ENCODE measurements around the gene AMN1. TPM values are rescaled to one million over a fixed set of nuclear protein-coding genes. Genes with fewer than 3 reads are reported as not detected.

The AMN1 gene
- total RNA-seq, 1 experiment from 2014 or later, result 12.1 TPM

GRCh38 chr12:31682136-31682962 lies 46.5 kb downstream of the AMN1 start (continued):
- TF ChIP-seq ZNF425 (CRISPR knock-in tag; conservative IDR thresholded peaks at IDR 0.05) (peak; percentile 98), USF2 (CRISPR knock-in tag; IDR thresholded peaks at IDR 0.05) (no peak), ZMAT4 (CRISPR knock-in tag; IDR thresholded peaks at IDR 0.05) (no peak), ESRRA (CRISPR knock-in tag; IDR thresholded peaks at IDR 0.05; ENCODE audit: borderline replicate concordance) (no peak), PRDM15 (CRISPR knock-in tag; IDR thresholded peaks at IDR 0.05) (no peak), ZBTB43 (CRISPR knock-in tag; IDR thresholded peaks at IDR 0.05) (no peak), AR (CRISPR knock-in tag; IDR thresholded peaks at IDR 0.05) (no peak), ZNF396 (CRISPR knock-in tag; IDR thresholded peaks at IDR 0.05; ENCODE audit: borderline replicate concordance) (no peak), ZNF671 (CRISPR knock-in tag; IDR thresholded peaks at IDR 0.05) (no peak), AFF4 (CRISPR knock-in tag; IDR thresholded peaks at IDR 0.05; ENCODE audit: borderline replicate concordance) (no peak), GRHL2 (CRISPR knock-in tag; IDR thresholded peaks at IDR 0.05; ENCODE audit: insufficient replicate concordance, severe bottlenecking) (no peak), JUN (CRISPR knock-in tag; IDR thresholded peaks at IDR 0.05) (no peak), ZNF281 (CRISPR knock-in tag; IDR thresholded peaks at IDR 0.05) (peak; percentile 33; the same call in 1 of the 2 replicates), ZNF317 (CRISPR knock-in tag; IDR thresholded peaks at IDR 0.05; ENCODE audit: borderline replicate concordance, low read depth) (no peak), ZNF263 (CRISPR knock-in tag; IDR thresholded peaks at IDR 0.05; ENCODE audit: low read depth) (no peak), TP53 (CRISPR knock-in tag; IDR thresholded peaks at IDR 0.05) (no peak), EMX1 (CRISPR knock-in tag; IDR thresholded peaks at IDR 0.05) (no peak), ZNF423 (CRISPR knock-in tag; IDR thresholded peaks at IDR 0.05) (no peak), FOXJ3 (CRISPR knock-in tag; IDR thresholded peaks at IDR 0.05; ENCODE audit: borderline replicate concordance) (no peak)
